ENCODE data around the gene LGALS9. TPM values are rescaled to one million over a fixed set of nuclear protein-coding genes. Genes with fewer than 3 reads are reported as not detected.
"Not testable (repeated sequence)": the region's sequence is repeated elsewhere in the genome, so short reads cannot be mapped to it uniquely, and the experiment has no call there.

LGALS9 gene
- total RNA-seq, 8 experiments from 2014 or later = 0.16 to 21.7 (median 1.6) TPM

GRCh38 chr17:27621536-27621935 lies 9.5 kb upstream of the LGALS9 start:
- no peak overlapping the region for H3K4me3 ChIP-seq
- no peaks in the 10 kb centered on the region for H3K4me1 ChIP-seq (replicated peaks in 1 of 2)
- WGBS, 10 experiments = 17 to 92% (median 63%) methylated on average over 1 to 2 of the region's 4 CpGs; no CpG with 5 or more reads in 2 of the 10 experiments
- no peak overlapping the region for H3K27ac ChIP-seq
- no peak for ATAC-seq (replicated peaks in 6 of 8)
- in situ Hi-C loops (cut with MboI; ENCODE audit: low pct_unique_long_range_greater_than_20kb in 2 of 9, low sequenced_read_pairs in 9 of 9, unreplicated experiment in 9 of 9) = loop anchor here in 2 of 9 experiments (25.0 kb wide), 2 partner anchors 109 to 384 kb away; no protein-coding TSS in a partner anchor

GRCh38 chr17:27621942-27622559 lies 8.9 kb upstream of the LGALS9 start:
- Histone ChIP-seq H3K27ac (no peak overlapping the region), H3K4me1 (replicated peaks in 1 of 2) (no peaks in the 10 kb centered on the region), H3K4me3 (no peak overlapping the region)
- in situ Hi-C loops (cut with MboI; ENCODE audit: low pct_unique_long_range_greater_than_20kb in 2 of 9, low sequenced_read_pairs in 9 of 9, unreplicated experiment in 9 of 9) = loop anchor here in 2 of 9 experiments (25.0 kb wide), 2 partner anchors 110 to 385 kb away; no protein-coding TSS in a partner anchor
- 36 to 95% (median 89%) methylated on average over 3 to 6 of the region's 10 CpGs; no CpG with 5 or more reads in 3 of the 10 experiments for WGBS, 10 experiments
- peak in 3 of 8 experiments; percentile 37 to 66 (median 38) for ATAC-seq (replicated peaks in 6 of 8)

- Histone ChIP-seq H3K27ac (no peak overlapping the region), H3K4me3 (no peak overlapping the region), H3K4me1 (replicated peaks in 1 of 2) (no peaks in the 10 kb centered on the region)
- in situ Hi-C loops (cut with MboI; ENCODE audit: low pct_unique_long_range_greater_than_20kb in 2 of 9, low sequenced_read_pairs in 9 of 9, unreplicated experiment in 9 of 9) = loop anchor here in 2 of 9 experiments (25.0 kb wide), 2 partner anchors 111 to 386 kb away; no protein-coding TSS in a partner anchor
- WGBS, 10 experiments = 78 to 100% (median 93%) methylated on average over 2 to 3 of the region's 4 CpGs; no CpG with 5 or more reads in 5 of the 10 experiments
- no peak for ATAC-seq (replicated peaks in 6 of 8)
These were observed 8.0 kb upstream of the LGALS9 start for GRCh38 chr17:27622986-27623385.

GRCh38 chr17:27623614-27624013 lies 7.4 kb upstream of the LGALS9 start:
- Histone ChIP-seq H3K27ac (no peak overlapping the region), H3K4me1 (replicated peaks in 1 of 2) (no peaks in the 10 kb centered on the region), H3K4me3 (no peak overlapping the region)
- in situ Hi-C loops (cut with MboI; ENCODE audit: low pct_unique_long_range_greater_than_20kb in 2 of 9, low sequenced_read_pairs in 9 of 9, unreplicated experiment in 9 of 9) = loop anchor here in 2 of 9 experiments (25.0 kb wide), 2 partner anchors 111 to 386 kb away; no protein-coding TSS in a partner anchor
- no peak for ATAC-seq (replicated peaks in 6 of 8)
- WGBS, 10 experiments = 80 to 100% (median 97%) methylated on average over 1 to 6 of the region's 6 CpGs; no CpG with 5 or more reads in 4 of the 10 experiments

GRCh38 chr17:27624539-27624938 lies 6.4 kb upstream of the LGALS9 start:
- Histone ChIP-seq H3K4me1 (replicated peaks in 1 of 2) (no peaks in the 10 kb centered on the region), H3K4me3 (no peak overlapping the region), H3K27ac (no peak overlapping the region)
- peak in 2 of 8 experiments; percentile 64 to 75 for ATAC-seq (replicated peaks in 6 of 8)
- 90 to 100% (median 90%) methylated on average over 1 to 3 of the region's 3 CpGs; no CpG with 5 or more reads in 5 of the 10 experiments for whole genome bisulfite sequencing, 10 experiments
- in situ Hi-C loops (cut with MboI; ENCODE audit: low pct_unique_long_range_greater_than_20kb in 2 of 9, low sequenced_read_pairs in 9 of 9, unreplicated experiment in 9 of 9) = loop anchor here in 2 of 9 experiments (25.0 kb wide), 2 partner anchors 112 to 387 kb away; no protein-coding TSS in a partner anchor

GRCh38 chr17:27625856-27626255 lies 5.1 kb upstream of the LGALS9 start:
- Histone ChIP-seq H3K4me3 (no peak overlapping the region), H3K4me1 (replicated peaks in 1 of 2) (no peaks in the 10 kb centered on the region), H3K27ac (no peak overlapping the region)
- in situ Hi-C loops (cut with MboI; ENCODE audit: low pct_unique_long_range_greater_than_20kb in 2 of 9, low sequenced_read_pairs in 9 of 9, unreplicated experiment in 9 of 9) = loop anchor here in 2 of 9 experiments (25.0 kb wide), 4 partner anchors 89 to 364 kb away; no protein-coding TSS in a partner anchor
- 80 to 100% (median 89%) methylated on average over 1 to 4 of the region's 5 CpGs; no CpG with 5 or more reads in 5 of the 10 experiments for WGBS, 10 experiments
- ATAC-seq (replicated peaks in 6 of 8) = no peak

GRCh38 chr17:27627514-27627913 lies 3.5 kb upstream of the LGALS9 start:
- ATAC-seq (replicated peaks in 6 of 8) = no peak
- in situ Hi-C loops (cut with MboI; ENCODE audit: low pct_unique_long_range_greater_than_20kb in 2 of 9, low sequenced_read_pairs in 9 of 9, unreplicated experiment in 9 of 9) = loop anchor here in 2 of 9 experiments (25.0 kb wide), 4 partner anchors 90 to 365 kb away; no protein-coding TSS in a partner anchor
- WGBS, 10 experiments = 74 to 100% (median 87%) methylated on average over 1 to 5 of the region's 10 CpGs; no CpG with 5 or more reads in 2 of the 10 experiments

GRCh38 chr17:27628376-27628775 lies 2.6 kb upstream of the LGALS9 start:
- no peak for ATAC-seq (replicated peaks in 6 of 8)
- H3K4me3 ChIP-seq = no peak overlapping the region
- H3K27ac ChIP-seq = no peak overlapping the region
- in situ Hi-C loops (cut with MboI; ENCODE audit: low pct_unique_long_range_greater_than_20kb in 2 of 9, low sequenced_read_pairs in 9 of 9, unreplicated experiment in 9 of 9) = loop anchor here in 2 of 9 experiments (25.0 kb wide), 4 partner anchors 91 to 366 kb away; no protein-coding TSS in a partner anchor
- H3K4me1 ChIP-seq (replicated peaks in 1 of 2) = no peaks in the 10 kb centered on the region
- 83 to 100% (median 93%) methylated on average over 1 to 4 of the region's 5 CpGs; no CpG with 5 or more reads in 4 of the 10 experiments for WGBS, 10 experiments

More at GRCh38 chr17:27627514-27627913, 3.5 kb upstream of the LGALS9 start:
- H3K27ac ChIP-seq = no peak overlapping the region
- H3K4me1 ChIP-seq (replicated peaks in 1 of 2) = no peaks in the 10 kb centered on the region
- H3K4me3 ChIP-seq = no peak overlapping the region

- ATAC-seq (replicated peaks in 6 of 8) = peak in 3 of 8 experiments; percentile 8 to 65 (median 12)
- not testable (repeated sequence) for H3K4me1 ChIP-seq (replicated peaks in 1 of 2); H3K27ac ChIP-seq; H3K4me3 ChIP-seq
- 43 to 96% (median 73%) methylated on average over 1 to 3 of the region's 3 CpGs; no CpG with 5 or more reads in 3 of the 10 experiments for WGBS, 10 experiments
- in situ Hi-C loops (cut with MboI; ENCODE audit: low pct_unique_long_range_greater_than_20kb in 2 of 9, low sequenced_read_pairs in 9 of 9, unreplicated experiment in 9 of 9) = loop anchor here in 2 of 9 experiments (25.0 kb wide), 4 partner anchors 92 to 367 kb away; no protein-coding TSS in a partner anchor
These were observed 1.7 kb upstream of the LGALS9 start for GRCh38 chr17:27629260-27629659.

- no peak overlapping the region for H3K27ac ChIP-seq
- 83 to 100% methylated on average over 1 of the region's 6 CpGs; no CpG with 5 or more reads in 8 of the 10 experiments for WGBS, 10 experiments
- H3K4me1 ChIP-seq (replicated peaks in 1 of 2) = no peaks in the 10 kb centered on the region
- ATAC-seq (replicated peaks in 6 of 8) = peak in 2 of 8 experiments; percentile 2 to 3
- in situ Hi-C loops (cut with MboI; ENCODE audit: low pct_unique_long_range_greater_than_20kb in 2 of 9, low sequenced_read_pairs in 9 of 9, unreplicated experiment in 9 of 9) = loop anchor here in 2 of 9 experiments (25.0 kb wide), 4 partner anchors 94 to 369 kb away; no protein-coding TSS in a partner anchor
- no peak overlapping the region for H3K4me3 ChIP-seq
These were observed 398 bp downstream of the LGALS9 start for GRCh38 chr17:27631411-27631760.

GRCh38 chr17:27631897-27632725 lies 1.1 kb downstream of the LGALS9 start:
- no peak for ATAC-seq (replicated peaks in 6 of 8)
- in situ Hi-C loops (cut with MboI; ENCODE audit: low pct_unique_long_range_greater_than_20kb in 2 of 9, low sequenced_read_pairs in 9 of 9, unreplicated experiment in 9 of 9) = loop anchor here in 2 of 9 experiments (25.0 kb wide), 4 partner anchors 95 to 370 kb away; no protein-coding TSS in a partner anchor
- Histone ChIP-seq H3K4me3 (no peak overlapping the region), H3K4me1 (replicated peaks in 1 of 2) (no peaks in the 10 kb centered on the region), H3K27ac (no peak overlapping the region)
- WGBS, 10 experiments = 83% methylated on average over 1 of the region's 11 CpGs; no CpG with 5 or more reads in 9 of the 10 experiments

GRCh38 chr17:27632766-27633165 lies 1.8 kb downstream of the LGALS9 start:
- ATAC-seq (replicated peaks in 6 of 8) = peak in 4 of 8 experiments; percentile 31 to 65 (median 42)
- 17 to 96% (median 40%) methylated on average over 1 to 4 of the region's 9 CpGs; no CpG with 5 or more reads in 4 of the 10 experiments for WGBS, 10 experiments
- in situ Hi-C loops (cut with MboI; ENCODE audit: low pct_unique_long_range_greater_than_20kb in 2 of 9, low sequenced_read_pairs in 9 of 9, unreplicated experiment in 9 of 9) = loop anchor here in 2 of 9 experiments (25.0 kb wide), 4 partner anchors 95 to 370 kb away; no protein-coding TSS in a partner anchor

More at GRCh38 chr17:27632766-27633165, 1.8 kb downstream of the LGALS9 start:
- not testable (repeated sequence) for H3K27ac ChIP-seq; H3K4me1 ChIP-seq (replicated peaks in 1 of 2); H3K4me3 ChIP-seq

Measured in motor neuron (in vitro differentiated cells).